ENCODE results near the gene CALCR.

GRCh38 chr7:93435791-93436190 is 138.7 kb downstream of the CALCR start:
- TF ChIP-seq, protein P1, sequence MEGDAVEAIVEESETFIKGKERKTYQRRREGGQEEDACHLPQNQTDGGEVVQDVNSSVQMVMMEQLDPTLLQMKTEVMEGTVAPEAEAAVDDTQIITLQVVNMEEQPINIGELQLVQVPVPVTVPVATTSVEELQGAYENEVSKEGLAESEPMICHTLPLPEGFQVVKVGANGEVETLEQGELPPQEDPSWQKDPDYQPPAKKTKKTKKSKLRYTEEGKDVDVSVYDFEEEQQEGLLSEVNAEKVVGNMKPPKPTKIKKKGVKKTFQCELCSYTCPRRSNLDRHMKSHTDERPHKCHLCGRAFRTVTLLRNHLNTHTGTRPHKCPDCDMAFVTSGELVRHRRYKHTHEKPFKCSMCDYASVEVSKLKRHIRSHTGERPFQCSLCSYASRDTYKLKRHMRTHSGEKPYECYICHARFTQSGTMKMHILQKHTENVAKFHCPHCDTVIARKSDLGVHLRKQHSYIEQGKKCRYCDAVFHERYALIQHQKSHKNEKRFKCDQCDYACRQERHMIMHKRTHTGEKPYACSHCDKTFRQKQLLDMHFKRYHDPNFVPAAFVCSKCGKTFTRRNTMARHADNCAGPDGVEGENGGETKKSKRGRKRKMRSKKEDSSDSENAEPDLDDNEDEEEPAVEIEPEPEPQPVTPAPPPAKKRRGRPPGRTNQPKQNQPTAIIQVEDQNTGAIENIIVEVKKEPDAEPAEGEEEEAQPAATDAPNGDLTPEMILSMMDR (IDR thresholded peaks at IDR 0.05): no peak
- TF ChIP-seq POLR2A (IDR thresholded peaks at IDR 0.05): no peak
